DMS79 (cell line): ENCODE data around the gene FLYWCH1.
A peak's percentile ranks its signal among the peaks of the same experiment; 100 is the strongest.

Experiments
- DNase-seq: peaks from one replicate; lab custom pipeline; 2025; lab: John Stamatoyannopoulos, UW

FLYWCH1 gene

GRCh38 chr16:2950773-2951172 lies 39.0 kb downstream of the FLYWCH1 start:
- no peak for DNase-seq

GRCh38 chr16:2952679-2953078 lies 40.9 kb downstream of the FLYWCH1 start:
- DNase-seq: peak; percentile 53

DNA sequence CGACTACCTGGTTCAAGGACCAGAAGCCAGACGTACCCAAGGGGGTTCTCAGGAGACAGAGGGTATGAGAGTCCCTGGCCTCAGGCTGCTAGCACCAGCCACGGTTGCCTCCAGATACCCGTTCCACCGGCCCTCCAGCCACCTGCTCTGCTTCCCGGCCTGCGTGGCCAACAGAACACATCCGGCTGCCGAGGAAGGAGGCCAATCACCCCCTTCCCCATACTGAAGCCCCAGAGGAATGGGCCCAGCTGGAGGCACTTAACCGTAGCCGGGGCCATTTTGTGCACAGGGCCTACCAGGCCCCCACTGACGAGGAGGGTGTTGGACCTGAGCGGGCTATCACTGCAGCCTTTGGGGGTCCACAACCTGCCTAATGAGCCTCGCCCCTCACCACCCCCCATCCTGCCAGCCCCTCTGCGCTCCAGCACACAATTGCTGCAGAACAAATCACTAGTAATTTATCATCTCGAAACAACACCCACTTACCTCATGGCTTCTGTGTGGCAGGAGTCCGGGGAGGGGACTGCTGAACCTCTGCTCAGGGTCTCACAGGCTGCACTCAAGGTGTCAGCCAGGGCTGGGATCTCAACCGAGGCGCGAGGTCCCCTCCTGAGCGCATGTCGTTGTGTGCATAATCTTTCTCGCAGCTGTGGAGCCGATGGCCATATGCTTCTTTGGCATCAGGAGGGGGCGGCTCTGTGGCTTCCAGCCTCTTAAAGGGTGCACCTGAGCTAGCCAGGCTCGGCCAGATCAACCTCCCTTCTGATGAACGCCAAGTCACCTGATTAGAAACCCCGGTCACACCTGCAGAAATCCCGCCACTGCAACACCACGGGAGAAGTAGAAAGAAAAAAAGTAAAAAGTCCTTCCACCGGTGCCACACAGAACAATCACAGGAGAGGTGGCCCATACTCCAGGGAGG lies 42.2 kb downstream of the FLYWCH1 start:
- DNase-seq: no peak

- DNase-seq: no peak
These were observed 43.1 kb downstream of the FLYWCH1 start for GRCh38 chr16:2954656-2955381.

GRCh38 chr16:2955438-2955778 lies 43.7 kb downstream of the FLYWCH1 start:
- no peak for DNase-seq

DNA sequence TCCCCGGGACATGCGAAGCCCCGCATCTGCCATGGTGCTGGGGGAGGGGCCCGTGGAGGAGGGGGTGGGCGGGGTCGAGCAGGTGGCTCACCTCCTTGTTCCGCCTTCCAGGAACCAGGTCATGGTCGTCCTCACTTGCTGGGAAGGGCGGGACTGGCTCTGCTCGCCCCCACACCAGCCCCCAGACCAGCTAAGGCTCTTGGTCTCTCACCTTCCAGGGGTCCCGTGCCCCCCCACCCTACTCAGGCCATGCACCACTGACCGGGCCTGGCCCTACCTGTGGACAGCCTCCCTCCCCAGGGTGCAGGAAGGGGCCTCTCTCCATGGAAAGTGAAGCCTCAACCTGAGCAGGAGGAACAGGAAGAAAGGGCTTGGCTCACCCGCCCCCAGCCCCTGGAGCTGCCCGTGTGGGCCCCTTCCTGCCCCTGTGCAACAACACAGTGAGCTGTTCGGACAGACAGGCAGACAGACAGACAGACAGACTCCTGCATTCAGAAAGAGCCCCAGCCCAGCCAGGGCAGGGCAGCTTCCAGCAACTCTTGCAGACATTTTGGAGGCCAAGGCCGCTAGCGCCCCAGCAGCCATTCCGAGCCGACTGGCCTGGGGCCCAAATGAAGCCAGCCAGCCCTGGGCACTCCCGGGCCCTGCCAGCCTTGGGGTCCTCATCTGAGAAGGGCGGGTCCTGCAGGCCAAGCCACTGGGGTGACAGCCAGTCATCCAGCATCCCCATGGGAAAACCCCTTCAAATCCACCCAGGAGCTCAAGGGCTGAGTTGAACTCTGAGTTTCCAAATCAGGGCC lies 44.2 kb downstream of the FLYWCH1 start:
- no peak for DNase-seq

DNA sequence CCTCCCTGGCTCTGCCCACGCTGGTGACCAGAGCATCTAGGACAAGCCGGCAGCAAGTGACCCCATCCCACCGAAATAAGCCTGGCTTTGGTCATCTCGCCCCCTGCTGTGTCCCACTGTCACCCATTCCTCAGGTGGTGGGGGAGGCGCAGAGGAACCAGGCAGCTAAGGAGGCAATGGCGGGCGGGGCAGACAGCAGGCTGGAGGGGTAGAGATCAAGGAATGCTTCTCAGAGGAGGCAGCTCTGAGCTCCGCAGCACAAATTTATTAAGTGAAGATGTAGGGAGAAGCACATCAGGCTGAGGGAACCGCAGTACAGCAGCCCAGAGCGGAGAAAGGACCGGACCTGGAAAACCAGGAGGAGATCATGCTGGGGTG lies 44.8 kb downstream of the FLYWCH1 start:
- DNase-seq: no peak

GRCh38 chr16:2959206-2959605 lies 47.5 kb downstream of the FLYWCH1 start:
- DNase-seq: no peak

- DNase-seq: no peak
These were observed 48.7 kb downstream of the FLYWCH1 start for GRCh38 chr16:2960183-2961010.

- DNase-seq: no peak
These were observed 50.8 kb downstream of the FLYWCH1 start for GRCh38 chr16:2962334-2963073.

- no peak for DNase-seq
These were observed 51.5 kb downstream of the FLYWCH1 start for GRCh38 chr16:2963074-2963722.

DNA sequence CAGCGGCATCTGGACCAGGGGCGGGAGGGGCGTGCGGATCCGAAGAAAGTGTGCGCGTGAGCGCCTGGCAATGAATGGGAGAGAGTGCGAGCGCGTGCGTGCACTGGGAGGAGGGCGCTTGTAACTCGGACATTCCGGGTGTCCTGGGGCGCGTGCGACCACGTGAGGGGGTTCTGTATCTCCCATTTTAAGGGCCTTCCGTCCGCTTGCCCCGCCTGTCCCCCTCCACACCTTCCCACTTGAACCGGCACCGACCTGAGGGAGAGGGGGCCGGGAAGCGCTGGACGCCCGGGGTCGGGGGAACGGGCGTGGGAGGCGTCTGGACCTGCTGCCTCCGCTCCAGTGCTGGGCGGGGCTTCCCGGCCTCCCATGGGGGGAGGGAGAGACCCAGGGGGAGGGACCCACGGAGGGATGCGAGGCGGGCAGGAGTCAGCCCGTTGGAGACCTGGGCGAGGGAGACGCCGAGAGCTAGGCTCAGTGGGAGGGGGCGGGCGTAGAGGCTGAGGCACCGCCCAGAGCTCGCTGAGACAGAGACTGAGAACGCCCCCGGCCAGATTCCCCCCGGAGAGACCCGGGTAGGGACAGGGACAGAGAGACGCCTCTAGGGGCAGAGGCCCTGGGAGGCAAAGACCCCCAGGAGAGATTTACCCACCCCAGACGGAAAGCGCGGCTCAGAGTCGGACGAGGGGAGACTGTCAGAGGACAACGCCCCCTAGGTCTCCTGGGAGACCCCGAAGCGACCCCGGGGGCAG lies 52.2 kb downstream of the FLYWCH1 start, which contains the start of gene KREMEN2:
Gene KREMEN2 (plus strand): TSS at position 553 of the 752 bp plus-strand sequence. CDS start 246 bp downstream, outside the sequence.
- DNase-seq: peak; percentile 21

- DNase-seq: peak; percentile 35
These were observed 53.0 kb downstream of the FLYWCH1 start for GRCh38 chr16:2964475-2965336.

- DNase-seq: no peak
These were observed 54.5 kb downstream of the FLYWCH1 start for GRCh38 chr16:2966043-2966807.

DNA sequence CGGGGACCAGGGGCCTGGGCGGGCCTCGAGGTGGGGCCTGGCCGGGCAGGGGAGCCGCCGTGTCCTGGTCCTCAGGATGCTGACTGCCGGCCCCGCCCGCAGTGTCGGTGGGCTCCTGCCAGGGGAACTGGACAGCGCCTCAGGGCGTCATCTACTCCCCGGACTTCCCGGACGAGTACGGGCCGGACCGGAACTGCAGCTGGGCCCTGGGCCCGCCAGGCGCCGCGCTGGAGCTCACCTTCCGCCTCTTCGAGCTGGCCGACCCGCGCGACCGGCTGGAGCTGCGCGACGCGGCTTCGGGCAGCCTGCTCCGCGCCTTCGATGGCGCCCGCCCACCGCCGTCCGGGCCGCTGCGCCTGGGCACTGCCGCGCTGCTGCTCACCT lies 55.1 kb downstream of the FLYWCH1 start:
- no peak for DNase-seq

GRCh38 chr16:2967211-2967631 lies 55.5 kb downstream of the FLYWCH1 start:
- DNase-seq: no peak

GRCh38 chr16:2967721-2968161 lies 56.0 kb downstream of the FLYWCH1 start:
- no peak for DNase-seq

DNA sequence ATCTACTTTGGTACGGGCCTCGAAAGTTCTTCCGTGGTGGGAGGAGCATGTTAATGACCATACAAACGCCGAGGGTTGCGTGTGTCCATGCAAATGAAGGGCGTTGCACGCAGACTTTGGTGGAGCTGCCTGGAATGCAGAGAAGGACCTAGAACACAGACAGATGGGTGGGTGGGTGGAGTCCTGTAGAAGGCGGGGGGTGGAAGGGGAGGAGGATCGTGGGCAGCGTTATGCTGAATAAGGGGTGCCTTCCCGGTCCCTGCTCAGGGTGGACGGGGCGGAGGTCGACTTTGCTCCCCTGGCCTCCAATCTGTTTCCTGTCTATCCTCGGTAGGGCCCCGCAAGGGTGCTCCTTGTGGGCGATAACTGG lies 56.6 kb downstream of the FLYWCH1 start:
- no peak for DNase-seq
